GM04504 (cell line): ENCODE measurements around the gene SUB1.

Experiments
- DNase-seq: peaks from one replicate; pipeline ENCODE4 v3.0.0-alpha.2; 2012; ENCODE audit warnings: low read depth

SUB1 gene

GRCh38 chr5:32645246-32645645 is 59.9 kb downstream of the SUB1 start:
- DNase-seq: no peak

GRCh38 chr5:32646061-32646969 is 61.0 kb downstream of the SUB1 start:
- DNase-seq: no peak

GRCh38 chr5:32651088-32651487 is 65.7 kb downstream of the SUB1 start:
- DNase-seq: no peak

- no peak for DNase-seq
Observed at GRCh38 chr5:32651638-32652037, 66.3 kb downstream of the SUB1 start.
